Measurements from ENCODE around the gene GPD2. TPM values are rescaled to one million over a fixed set of nuclear protein-coding genes. Genes with fewer than 3 reads are reported as not detected.

GPD2 gene
- polyA plus RNA-seq, 1 donor: 28.5 TPM

DNA sequence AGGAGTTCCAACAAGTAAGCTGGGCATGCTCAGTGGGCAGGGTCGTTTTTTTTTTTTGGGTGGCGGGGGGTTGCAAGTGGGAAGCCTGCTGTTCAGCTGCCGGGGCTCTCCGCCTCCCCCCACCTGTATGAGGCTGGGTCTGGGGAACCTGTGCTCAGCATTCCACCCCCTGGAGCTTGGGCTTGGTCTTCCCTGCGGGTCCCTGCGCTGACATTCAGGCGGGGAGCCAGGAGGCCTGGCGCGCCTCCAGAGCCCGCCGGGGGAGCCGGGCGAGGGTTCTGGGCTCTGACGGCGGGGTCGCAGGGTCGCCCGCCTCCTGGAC is 822 bp upstream of the GPD2 start:
- Histone ChIP-seq H3K4me1 (ENCODE audit: control insufficient read depth, insufficient read depth, low read length) (peaks cover 17% of the 10 kb centered on the region), H3K4me3 (ENCODE audit: low read length) (peak overlapping the region; percentile 70), H3K27me3 (ENCODE audit: control insufficient read depth, insufficient read depth, low read length) (no peaks in the 10 kb centered on the region), H3K9me3 (ENCODE audit: control insufficient read depth, low read depth, low read length) (no peaks in the 10 kb centered on the region), H3K27ac (ENCODE audit: low read length) (peak overlapping the region; percentile 96), H3K36me3 (ENCODE audit: control insufficient read depth, insufficient read depth, low read length) (no peaks in the 10 kb centered on the region)
- no peak for DNase-seq
- no CpG with 5 or more reads among the region's 18 CpGs for WGBS (ENCODE audit: insufficient coverage, low lambda C conversion rate)

DNA sequence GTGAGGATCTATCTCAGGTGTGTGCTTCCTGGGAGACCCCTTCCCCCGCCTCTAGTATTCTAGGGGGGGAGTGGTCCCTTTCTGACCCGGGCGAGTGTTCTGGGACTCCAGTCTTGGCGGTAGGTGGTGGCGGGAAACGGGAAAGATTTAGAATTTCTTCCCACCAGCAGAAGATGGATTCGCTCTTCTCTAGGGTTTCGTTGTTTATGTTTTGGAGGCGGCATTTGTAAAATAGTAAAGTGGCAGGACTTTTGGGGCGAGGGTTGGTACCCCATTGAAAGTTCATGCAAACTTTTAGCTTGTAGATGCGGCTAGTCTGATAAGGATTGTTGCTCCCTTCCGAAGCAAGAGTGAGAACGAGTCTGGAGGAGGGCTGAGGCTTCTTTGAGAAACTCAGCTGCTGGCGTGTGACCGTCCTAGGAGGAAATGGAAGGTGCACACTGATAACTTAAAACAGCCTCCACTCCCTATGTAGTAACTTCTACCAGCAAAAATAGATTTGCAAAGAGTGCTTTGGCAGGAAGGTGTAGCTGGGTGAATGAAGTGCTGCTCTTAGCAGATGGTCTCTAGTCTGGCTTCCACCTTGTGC is 412 bp downstream of the GPD2 start:
- no CpG with 5 or more reads among the region's 15 CpGs for WGBS (ENCODE audit: insufficient coverage, low lambda C conversion rate)
- H3K36me3 ChIP-seq (ENCODE audit: control insufficient read depth, insufficient read depth, low read length): no peaks in the 10 kb centered on the region
- peaks cover 17% of the 10 kb centered on the region for H3K4me1 ChIP-seq (ENCODE audit: control insufficient read depth, insufficient read depth, low read length)

DNA sequence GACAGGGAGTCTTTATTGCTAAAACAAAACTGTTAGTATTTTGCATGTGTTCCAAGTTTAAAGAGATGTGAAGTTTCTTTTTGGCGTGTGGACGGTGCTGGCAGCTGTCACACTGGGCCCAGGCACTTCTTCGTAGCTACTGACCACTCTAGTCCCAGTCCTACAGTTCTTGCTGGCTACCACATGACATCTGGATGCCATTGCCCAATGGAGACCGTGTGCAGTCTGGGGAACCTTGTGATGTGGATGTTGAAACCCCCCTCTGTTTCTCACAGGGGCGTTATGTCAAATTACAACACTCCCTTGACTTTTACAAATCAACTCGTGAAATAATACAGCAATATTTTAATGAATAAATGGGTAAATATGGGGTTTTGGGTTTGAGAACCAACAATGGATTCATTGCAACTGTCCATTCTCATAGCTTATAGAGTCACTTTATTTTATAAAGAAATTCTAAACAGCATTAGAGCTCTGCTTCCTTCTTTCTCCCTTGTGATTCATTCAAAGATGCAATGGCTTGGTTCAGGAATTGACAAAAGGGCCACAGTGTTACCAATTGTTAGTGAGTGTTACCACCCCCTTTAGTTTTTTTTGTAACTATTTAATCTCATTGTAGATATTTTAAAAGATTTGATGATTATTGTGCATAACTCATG is 1.2 kb downstream of the GPD2 start:
- no CpG with 5 or more reads among the region's 6 CpGs for whole genome bisulfite sequencing (ENCODE audit: insufficient coverage, low lambda C conversion rate)
- Histone ChIP-seq H3K9me3 (ENCODE audit: control insufficient read depth, low read depth, low read length) (no peaks in the 10 kb centered on the region), H3K4me3 (ENCODE audit: low read length) (peak overlapping the region; percentile 70), H3K4me1 (ENCODE audit: control insufficient read depth, insufficient read depth, low read length) (peaks cover 17% of the 10 kb centered on the region), H3K36me3 (ENCODE audit: control insufficient read depth, insufficient read depth, low read length) (no peaks in the 10 kb centered on the region), H3K27ac (ENCODE audit: low read length) (peak overlapping the region; percentile 96), H3K27me3 (ENCODE audit: control insufficient read depth, insufficient read depth, low read length) (no peaks in the 10 kb centered on the region)
- peak; percentile 54 to 62 for DNase-seq

More for the DNA sequence above, 412 bp downstream of the GPD2 start:
- H3K27ac ChIP-seq (ENCODE audit: low read length): peak overlapping the region; percentile 96
- peak in 1 of 2 donors; percentile 69 for DNase-seq
- H3K9me3 ChIP-seq (ENCODE audit: control insufficient read depth, low read depth, low read length): no peaks in the 10 kb centered on the region
- H3K27me3 ChIP-seq (ENCODE audit: control insufficient read depth, insufficient read depth, low read length): no peaks in the 10 kb centered on the region
- H3K4me3 ChIP-seq (ENCODE audit: low read length): peak overlapping the region; percentile 70

DNA sequence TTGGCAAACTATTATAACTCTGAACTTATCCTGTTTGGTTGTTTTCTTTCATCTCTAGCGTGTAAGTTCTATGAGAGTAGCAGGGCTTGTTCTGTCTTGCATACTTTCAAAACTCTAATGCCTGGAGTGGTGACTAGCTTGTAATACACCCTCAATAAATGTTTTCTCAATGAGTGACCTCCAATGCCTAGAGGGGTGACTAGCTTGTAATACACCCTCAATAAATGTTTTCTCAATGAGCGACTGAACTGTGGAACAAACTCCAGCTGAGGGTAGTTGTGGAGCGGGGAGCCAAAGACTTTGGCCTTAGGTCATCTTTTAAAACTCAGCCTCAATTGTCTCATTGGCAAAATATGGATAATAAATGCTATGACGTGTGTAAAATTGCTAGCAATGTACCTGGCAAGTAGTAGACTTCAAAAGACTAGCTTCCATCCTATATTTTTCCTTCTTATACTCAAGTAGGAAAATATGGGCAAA is 1.8 kb downstream of the GPD2 start:
- no peaks in the 10 kb centered on the region for H3K9me3 ChIP-seq (ENCODE audit: control insufficient read depth, low read depth, low read length)
- no peak overlapping the region for H3K4me3 ChIP-seq (ENCODE audit: low read length)
- H3K27me3 ChIP-seq (ENCODE audit: control insufficient read depth, insufficient read depth, low read length): no peaks in the 10 kb centered on the region
- DNase-seq: peak; percentile 73 to 82
- H3K27ac ChIP-seq (ENCODE audit: low read length): peak overlapping the region; percentile 96
- H3K4me1 ChIP-seq (ENCODE audit: control insufficient read depth, insufficient read depth, low read length): peaks cover 17% of the 10 kb centered on the region
- H3K36me3 ChIP-seq (ENCODE audit: control insufficient read depth, insufficient read depth, low read length): no peaks in the 10 kb centered on the region
- WGBS (ENCODE audit: insufficient coverage, low lambda C conversion rate): no CpG with 5 or more reads among the region's 4 CpGs

DNA sequence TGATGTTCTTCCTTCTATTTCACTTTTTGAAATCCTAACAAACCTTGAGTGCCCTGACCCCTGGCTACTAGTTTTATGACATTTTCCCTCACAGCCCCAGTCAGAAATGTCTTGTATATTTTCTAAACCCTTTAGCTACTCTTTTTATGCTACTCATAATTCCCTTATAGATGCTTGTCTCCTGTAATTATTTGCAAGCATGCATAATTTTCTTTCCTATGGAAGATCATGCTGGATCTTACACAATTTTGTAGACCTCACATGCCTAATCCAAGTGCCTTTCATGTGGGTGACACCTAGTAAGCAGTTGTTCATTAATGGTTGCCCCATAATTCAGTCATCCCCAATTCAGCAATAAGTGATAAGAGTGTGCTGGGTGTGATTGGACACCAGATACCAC is 6.9 kb downstream of the GPD2 start:
- peaks cover 10% of the 10 kb centered on the region for H3K4me1 ChIP-seq (ENCODE audit: control insufficient read depth, insufficient read depth, low read length)

DNA sequence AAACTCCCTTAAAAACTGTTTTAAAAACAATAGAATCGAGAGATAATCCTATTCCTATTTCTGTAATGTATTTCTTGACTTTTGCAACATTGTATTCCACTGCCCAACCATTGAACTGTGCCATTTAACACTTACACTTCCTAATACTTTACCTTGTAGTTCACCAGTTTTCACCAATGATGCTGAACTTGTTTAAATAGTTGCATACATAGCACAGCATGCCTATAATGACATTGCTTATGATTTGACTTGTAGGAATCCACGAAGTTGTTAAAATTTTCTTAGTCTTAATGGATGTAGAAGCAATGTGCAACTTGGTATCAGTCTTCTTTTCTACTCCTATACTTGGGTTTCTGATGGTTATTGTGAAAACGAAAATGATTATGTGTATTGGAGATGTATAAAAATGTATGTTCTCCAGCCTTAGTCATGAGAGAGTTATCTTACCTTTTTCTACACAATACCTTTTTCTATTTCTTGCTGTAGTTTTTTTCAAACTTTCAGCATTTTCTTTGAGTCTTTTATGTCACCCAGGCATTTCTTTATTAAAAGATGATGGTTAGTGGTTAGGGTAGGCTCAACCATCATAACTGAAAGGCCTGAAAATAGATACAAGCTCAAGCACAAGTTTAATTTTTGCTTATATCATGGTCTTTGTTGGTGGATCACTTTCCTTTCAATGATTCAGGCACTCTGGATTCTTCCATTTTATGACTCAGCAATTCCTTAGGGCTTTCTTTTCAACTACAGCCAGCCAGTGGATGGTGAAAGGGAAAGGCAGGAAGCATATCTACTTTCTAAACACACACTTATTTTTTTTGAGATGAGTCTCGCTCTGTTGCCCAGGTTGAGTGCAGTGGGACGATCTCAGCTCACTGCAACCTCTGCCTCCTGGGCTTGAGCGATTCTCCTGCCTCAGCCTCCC is 9.4 kb downstream of the GPD2 start:
- 100% methylated on average over 1 of the region's 6 CpGs for WGBS (ENCODE audit: insufficient coverage, low lambda C conversion rate)
- H3K4me3 ChIP-seq (ENCODE audit: low read length): no peak overlapping the region
- H3K9me3 ChIP-seq (ENCODE audit: control insufficient read depth, low read depth, low read length): no peaks in the 10 kb centered on the region
- H3K4me1 ChIP-seq (ENCODE audit: control insufficient read depth, insufficient read depth, low read length): peaks cover 3% of the 10 kb centered on the region
- no peaks in the 10 kb centered on the region for H3K27me3 ChIP-seq (ENCODE audit: control insufficient read depth, insufficient read depth, low read length)
- H3K27ac ChIP-seq (ENCODE audit: low read length): no peak overlapping the region
- no peaks in the 10 kb centered on the region for H3K36me3 ChIP-seq (ENCODE audit: control insufficient read depth, insufficient read depth, low read length)
- no peak for DNase-seq

More for the DNA sequence above, 6.9 kb downstream of the GPD2 start:
- DNase-seq: no peak
- no peak overlapping the region for H3K4me3 ChIP-seq (ENCODE audit: low read length)
- H3K27me3 ChIP-seq (ENCODE audit: control insufficient read depth, insufficient read depth, low read length): no peaks in the 10 kb centered on the region
- no peak overlapping the region for H3K27ac ChIP-seq (ENCODE audit: low read length)
- H3K9me3 ChIP-seq (ENCODE audit: control insufficient read depth, low read depth, low read length): no peaks in the 10 kb centered on the region
- no peaks in the 10 kb centered on the region for H3K36me3 ChIP-seq (ENCODE audit: control insufficient read depth, insufficient read depth, low read length)

DNA sequence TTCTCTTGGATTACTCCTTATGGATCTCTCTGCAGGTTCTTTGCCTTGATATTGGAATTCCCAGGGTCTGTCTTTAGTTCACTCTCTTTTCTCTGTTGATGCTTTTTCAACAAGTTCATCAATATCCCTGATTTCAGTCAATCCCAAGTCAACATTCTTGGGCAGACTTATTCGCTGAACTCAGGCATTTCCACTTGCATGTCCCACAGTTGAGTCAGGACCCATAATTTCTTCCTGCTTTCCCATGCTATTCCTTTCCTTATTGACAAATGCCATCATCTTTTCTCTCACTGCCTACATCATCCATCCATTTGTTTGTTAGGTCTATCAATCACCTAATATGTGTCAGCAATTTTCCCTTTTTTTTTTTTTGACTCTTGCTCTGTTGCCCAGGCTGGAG is 11.6 kb downstream of the GPD2 start:
- WGBS (ENCODE audit: insufficient coverage, low lambda C conversion rate): 100% methylated on average over 1 of the region's 1 CpG
- no peak overlapping the region for H3K4me3 ChIP-seq (ENCODE audit: low read length)
- H3K4me1 ChIP-seq (ENCODE audit: control insufficient read depth, insufficient read depth, low read length): peaks cover 3% of the 10 kb centered on the region
- no peaks in the 10 kb centered on the region for H3K27me3 ChIP-seq (ENCODE audit: control insufficient read depth, insufficient read depth, low read length)
- no peak overlapping the region for H3K27ac ChIP-seq (ENCODE audit: low read length)
- peaks cover 13% of the 10 kb centered on the region for H3K9me3 ChIP-seq (ENCODE audit: control insufficient read depth, low read depth, low read length)
- no peaks in the 10 kb centered on the region for H3K36me3 ChIP-seq (ENCODE audit: control insufficient read depth, insufficient read depth, low read length)
- DNase-seq: no peak

DNA sequence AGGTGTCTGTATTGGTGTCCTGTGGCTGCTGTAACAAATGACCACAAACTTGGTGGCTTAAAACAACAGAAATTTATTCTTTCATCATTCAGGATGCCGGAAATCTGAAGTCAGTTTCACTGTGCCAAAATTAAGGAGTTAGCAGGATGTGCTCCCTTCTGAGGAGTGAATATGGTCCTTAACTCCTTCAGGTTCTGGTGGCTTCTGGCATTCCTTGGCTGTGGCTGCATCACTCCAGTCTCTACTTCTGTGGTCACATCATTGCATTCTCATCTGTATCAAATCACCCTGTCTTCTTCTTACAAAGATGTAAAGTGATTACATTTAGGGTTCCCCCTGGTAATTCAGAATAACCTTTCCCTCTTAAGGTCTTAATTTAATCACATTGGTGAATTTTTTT is 12.6 kb downstream of the GPD2 start:
- H3K4me3 ChIP-seq (ENCODE audit: low read length): no peak overlapping the region
- H3K9me3 ChIP-seq (ENCODE audit: control insufficient read depth, low read depth, low read length): peaks cover 13% of the 10 kb centered on the region
- H3K4me1 ChIP-seq (ENCODE audit: control insufficient read depth, insufficient read depth, low read length): no peaks in the 10 kb centered on the region
- WGBS (ENCODE audit: insufficient coverage, low lambda C conversion rate): no CpG with 5 or more reads among the region's 1 CpG
- no peak for DNase-seq
- H3K36me3 ChIP-seq (ENCODE audit: control insufficient read depth, insufficient read depth, low read length): no peaks in the 10 kb centered on the region
- H3K27me3 ChIP-seq (ENCODE audit: control insufficient read depth, insufficient read depth, low read length): no peaks in the 10 kb centered on the region
- H3K27ac ChIP-seq (ENCODE audit: low read length): no peak overlapping the region

DNA sequence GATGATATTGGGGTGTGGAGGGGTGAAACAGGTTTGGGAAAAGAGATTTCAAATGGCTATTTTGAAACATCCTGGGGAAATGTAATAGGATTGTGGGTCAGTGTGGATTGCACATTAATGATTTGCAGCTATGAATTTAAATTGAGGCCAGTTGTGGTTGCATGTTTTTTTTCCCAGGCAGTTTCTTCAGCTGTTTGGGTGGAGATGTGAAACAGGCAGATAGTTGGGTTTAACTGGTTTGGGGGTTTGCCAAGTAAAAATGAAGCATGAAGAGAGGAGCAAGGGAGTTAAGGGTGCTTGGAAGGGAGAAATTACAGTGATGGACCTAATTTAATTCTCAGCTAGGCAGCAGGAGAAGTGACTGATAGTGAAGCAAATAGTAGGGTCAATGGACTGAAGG is 16.8 kb downstream of the GPD2 start:
- no peak overlapping the region for H3K4me3 ChIP-seq (ENCODE audit: low read length)
- no peak overlapping the region for H3K27ac ChIP-seq (ENCODE audit: low read length)

DNA sequence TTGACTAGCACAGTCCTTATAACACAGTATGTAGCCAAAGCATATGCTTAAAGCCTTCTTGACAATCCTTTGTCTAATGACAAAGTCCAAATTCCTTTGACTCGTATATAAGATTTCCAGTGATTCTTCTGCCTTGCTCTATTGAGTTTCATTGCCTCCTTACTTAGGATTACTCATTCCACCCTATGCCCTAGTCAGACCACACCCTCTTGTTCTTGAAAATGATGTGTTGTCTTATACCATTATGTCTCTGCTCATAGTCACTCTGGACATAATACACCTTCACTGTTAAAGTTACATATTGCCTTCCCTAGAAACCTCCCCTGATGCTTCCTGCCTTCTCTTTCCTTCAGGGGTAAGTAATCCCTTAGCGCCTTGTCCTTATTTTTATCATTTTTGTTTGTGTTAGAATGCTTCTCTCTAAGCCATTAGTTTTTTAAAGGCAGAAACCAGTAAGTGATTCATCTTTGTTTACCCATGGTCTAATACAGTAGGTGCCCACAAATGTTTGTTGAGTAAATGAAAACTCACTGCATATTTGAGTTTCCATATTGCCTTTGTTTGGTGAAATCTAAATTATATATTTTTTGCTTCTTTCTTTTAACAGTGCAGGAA is 19.3 kb downstream of the GPD2 start:
- Histone ChIP-seq H3K4me1 (ENCODE audit: control insufficient read depth, insufficient read depth, low read length) (no peaks in the 10 kb centered on the region), H3K9me3 (ENCODE audit: control insufficient read depth, low read depth, low read length) (peaks cover 13% of the 10 kb centered on the region), H3K27me3 (ENCODE audit: control insufficient read depth, insufficient read depth, low read length) (no peaks in the 10 kb centered on the region), H3K27ac (ENCODE audit: low read length) (peak overlapping the region; percentile 71), H3K36me3 (ENCODE audit: control insufficient read depth, insufficient read depth, low read length) (no peaks in the 10 kb centered on the region), H3K4me3 (ENCODE audit: low read length) (no peak overlapping the region)
- WGBS (ENCODE audit: insufficient coverage, low lambda C conversion rate): 100% methylated on average over 1 of the region's 2 CpGs
- DNase-seq: peak; percentile 77 to 89

More for the DNA sequence above, 16.8 kb downstream of the GPD2 start:
- DNase-seq: no peak
- H3K36me3 ChIP-seq (ENCODE audit: control insufficient read depth, insufficient read depth, low read length): no peaks in the 10 kb centered on the region
- H3K27me3 ChIP-seq (ENCODE audit: control insufficient read depth, insufficient read depth, low read length): no peaks in the 10 kb centered on the region
- H3K4me1 ChIP-seq (ENCODE audit: control insufficient read depth, insufficient read depth, low read length): no peaks in the 10 kb centered on the region
- peaks cover 13% of the 10 kb centered on the region for H3K9me3 ChIP-seq (ENCODE audit: control insufficient read depth, low read depth, low read length)
